AG04450 (cell line): ENCODE results near the gene SOCS2. TPM values are rescaled to one million over a fixed set of nuclear protein-coding genes. Genes with fewer than 3 reads are reported as not detected.

Experiments
- CTCF ChIA-PET: fragments of 300-600, 350-600 bp; formaldehyde crosslinking; extraction: SDS; loops from one replicate; lab custom pipeline; 2022; ENCODE audit warnings: antibody characterized with exemption, inconsistent platforms; lab: Charles Lee
- POLR2A ChIA-PET: fragments of 350-600 bp; formaldehyde crosslinking; extraction: SDS; loops from one replicate; lab custom pipeline; 2021; ENCODE audit warnings: antibody characterized with exemption, inconsistent platforms; lab: Yijun Ruan, JAX
- DNase-seq: peaks from one replicate; pipeline ENCODE4 v3.0.0-alpha.2; 2011; ENCODE audit warnings: low read depth, low spot score
- H3K27ac ChIP-seq: one replicate; pipeline ENCODE4 v1.5.1; 2012; ENCODE audit warnings: low read depth, low read length, control low read depth
- H3K27me3 ChIP-seq: one replicate; pipeline ENCODE4 v1.6.0; 2012; ENCODE audit warnings: low read length; ENCODE audit not compliant: control insufficient read depth, insufficient read depth
- H3K4me3 ChIP-seq: 2 replicates; pipeline ENCODE4 v1.5.1; 2011; ENCODE audit warnings: mild to moderate bottlenecking, low read depth, low read length, control low read depth
- H3K9me3 ChIP-seq: 2 replicates; pipeline ENCODE4 v1.5.1; 2012; ENCODE audit warnings: low read length; ENCODE audit not compliant: control insufficient read depth, insufficient read depth
- polyA plus RNA-seq: library from polyadenylated mRNA; depleted of rRNA; stranded (reverse); fragments of >200 nt; gene quantifications from 2 replicates; pipeline ENCODE4 v1.2.3, GENCODE V29; 2011
- TF ChIP-seq, protein P1 (sequence below): IDR thresholded peaks from 2 replicates; pipeline ENCODE4 v1.5.1; 2011; ENCODE audit warnings: low read depth, low read length, control low read depth, inconsistent platforms

SOCS2 gene
- polyA plus RNA-seq, 1 experiment: 17.6 TPM

DNA sequence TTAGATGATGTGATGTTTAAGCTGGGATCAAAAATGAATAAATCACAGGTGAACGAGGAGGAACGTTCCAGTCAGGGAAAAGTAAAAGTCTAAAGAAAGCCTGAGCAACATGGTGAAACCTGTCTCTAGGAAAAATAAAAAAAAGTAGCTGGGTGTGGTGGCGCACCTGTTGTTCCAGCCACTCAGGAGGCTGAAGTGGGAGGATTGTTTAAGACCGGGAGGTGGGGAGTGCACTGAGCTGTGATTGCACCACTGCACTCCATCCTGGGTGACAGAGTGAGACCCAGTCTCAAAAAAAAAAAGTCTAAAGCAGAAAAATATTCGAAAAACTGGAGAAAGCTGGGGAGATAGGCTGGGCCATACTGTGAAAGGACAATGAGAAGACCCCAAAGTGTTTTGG is 39.2 kb upstream of the SOCS2 start:
- CTCF ChIA-PET: interaction anchor here (1.0 to 1.5 kb wide), 2 partner anchors 31 to 37 kb away, joined by 3 to 4 read pairs; no protein-coding TSS in a partner anchor
- no peak overlapping the region for H3K4me3 ChIP-seq
- no peaks in the 10 kb centered on the region for H3K27me3 ChIP-seq
- no peak for DNase-seq
- no peaks in the 10 kb centered on the region for H3K9me3 ChIP-seq
- TF ChIP-seq, protein P1, sequence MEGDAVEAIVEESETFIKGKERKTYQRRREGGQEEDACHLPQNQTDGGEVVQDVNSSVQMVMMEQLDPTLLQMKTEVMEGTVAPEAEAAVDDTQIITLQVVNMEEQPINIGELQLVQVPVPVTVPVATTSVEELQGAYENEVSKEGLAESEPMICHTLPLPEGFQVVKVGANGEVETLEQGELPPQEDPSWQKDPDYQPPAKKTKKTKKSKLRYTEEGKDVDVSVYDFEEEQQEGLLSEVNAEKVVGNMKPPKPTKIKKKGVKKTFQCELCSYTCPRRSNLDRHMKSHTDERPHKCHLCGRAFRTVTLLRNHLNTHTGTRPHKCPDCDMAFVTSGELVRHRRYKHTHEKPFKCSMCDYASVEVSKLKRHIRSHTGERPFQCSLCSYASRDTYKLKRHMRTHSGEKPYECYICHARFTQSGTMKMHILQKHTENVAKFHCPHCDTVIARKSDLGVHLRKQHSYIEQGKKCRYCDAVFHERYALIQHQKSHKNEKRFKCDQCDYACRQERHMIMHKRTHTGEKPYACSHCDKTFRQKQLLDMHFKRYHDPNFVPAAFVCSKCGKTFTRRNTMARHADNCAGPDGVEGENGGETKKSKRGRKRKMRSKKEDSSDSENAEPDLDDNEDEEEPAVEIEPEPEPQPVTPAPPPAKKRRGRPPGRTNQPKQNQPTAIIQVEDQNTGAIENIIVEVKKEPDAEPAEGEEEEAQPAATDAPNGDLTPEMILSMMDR: no peak
- POLR2A ChIA-PET: no interaction called here
- no peak overlapping the region for H3K27ac ChIP-seq

DNA sequence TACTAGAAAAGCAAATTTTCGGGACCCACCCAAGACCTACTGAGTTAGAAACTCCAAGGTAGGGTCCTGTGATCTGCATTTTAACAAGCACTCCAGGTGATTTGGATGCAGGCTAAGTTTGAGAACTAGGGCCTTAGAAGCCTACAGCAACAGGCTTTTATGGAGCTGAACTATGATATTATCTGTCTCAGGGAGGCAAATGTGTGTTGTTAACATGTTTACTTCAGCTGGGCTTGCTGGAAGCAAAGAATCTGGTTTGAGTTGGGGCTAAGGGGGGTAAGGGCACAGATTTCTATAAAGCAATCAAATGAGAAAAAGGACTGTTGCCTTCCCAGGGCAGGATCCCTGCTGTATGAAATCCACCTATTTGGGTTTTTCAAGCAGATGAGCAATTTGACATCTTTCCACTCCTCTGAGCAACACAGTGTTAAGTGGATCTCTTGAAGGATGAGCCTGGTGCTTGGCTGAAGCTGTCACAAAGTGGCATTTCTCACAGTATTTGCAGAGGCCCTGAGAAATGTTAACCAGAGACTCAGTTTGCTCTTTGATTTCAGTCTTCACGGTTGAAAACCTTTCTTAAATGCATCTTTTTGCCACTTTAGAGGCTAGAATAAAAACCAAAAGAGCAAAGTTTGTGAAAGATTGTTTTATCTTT is 36.2 kb upstream of the SOCS2 start:
- no peaks in the 10 kb centered on the region for H3K9me3 ChIP-seq
- no peak for DNase-seq
- TF ChIP-seq, protein P1: no peak
- H3K4me3 ChIP-seq: no peak overlapping the region
- no peaks in the 10 kb centered on the region for H3K27me3 ChIP-seq
- ChIA-PET CTCF (interaction anchor here (0.8 to 1.8 kb wide), 3 partner anchors 9 to 566 kb away, joined by 4 to 5 read pairs (median 4); no protein-coding TSS in a partner anchor), POLR2A (no interaction called here)
- H3K27ac ChIP-seq: no peak overlapping the region

DNA sequence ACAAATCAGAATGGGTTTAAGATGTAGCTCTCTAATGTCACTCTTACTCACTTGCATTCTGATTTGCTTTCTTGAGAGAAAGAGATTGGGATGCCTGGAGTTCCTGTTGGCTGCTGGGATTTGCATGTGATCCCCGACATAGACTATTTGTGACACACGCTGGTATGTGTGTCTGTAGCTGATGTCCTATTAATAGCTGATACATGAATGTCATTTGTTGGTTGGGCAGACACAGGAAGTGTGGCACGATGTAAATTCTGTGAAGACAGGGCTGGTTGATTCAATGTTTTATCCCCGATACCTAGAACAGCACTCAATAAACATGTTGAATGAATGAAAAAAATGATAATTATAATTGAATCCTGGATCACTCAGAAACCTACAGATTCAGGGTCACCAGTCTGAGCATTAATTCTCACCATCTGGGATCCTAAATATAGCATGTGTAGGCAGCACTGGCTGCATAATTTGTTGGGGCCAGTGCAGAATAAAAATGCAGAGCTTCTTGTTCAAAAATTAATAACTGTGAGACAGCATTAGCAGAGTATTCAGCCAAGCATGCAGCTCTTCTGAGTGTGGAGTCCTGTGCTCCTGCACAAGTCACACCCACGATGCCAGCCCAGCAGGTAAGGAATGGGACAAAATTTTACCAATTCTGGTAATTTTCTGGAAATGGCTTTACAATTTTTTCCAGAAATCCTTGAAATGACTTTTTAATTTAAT is 35.5 kb upstream of the SOCS2 start:
- Histone ChIP-seq H3K27me3 (no peaks in the 10 kb centered on the region), H3K4me3 (no peak overlapping the region), H3K9me3 (no peaks in the 10 kb centered on the region), H3K27ac (no peak overlapping the region)
- TF ChIP-seq, protein P1: no peak
- ChIA-PET CTCF (interaction anchor here (0.8 to 1.8 kb wide), 3 partner anchors 8 to 565 kb away, joined by 4 to 5 read pairs (median 4); no protein-coding TSS in a partner anchor), POLR2A (interaction anchor here (0.7 kb wide), 1 partner anchor 10 kb away, joined by 4 read pairs; no protein-coding TSS in a partner anchor)
- no peak for DNase-seq

DNA sequence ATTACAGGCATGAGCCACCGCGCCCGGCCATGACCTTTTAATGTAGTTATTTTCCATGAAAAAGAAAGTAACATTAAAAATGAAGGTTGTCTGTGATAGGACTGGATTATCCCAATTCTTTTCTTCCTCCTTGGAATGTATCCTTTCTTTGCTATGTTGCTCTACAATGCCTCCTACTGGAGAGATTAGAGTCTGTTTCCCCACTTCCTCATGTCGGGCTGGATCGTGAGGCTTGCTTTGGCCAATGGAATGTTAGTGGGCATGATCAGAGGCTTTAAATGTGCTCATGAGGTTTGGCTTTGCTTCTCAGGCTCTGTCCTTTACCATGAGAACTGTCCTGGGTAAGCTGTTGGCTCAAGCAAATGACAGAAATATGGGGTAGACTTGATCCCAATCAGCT is 34.7 kb upstream of the SOCS2 start:
- Histone ChIP-seq H3K27me3 (no peaks in the 10 kb centered on the region), H3K4me3 (no peak overlapping the region), H3K27ac (no peak overlapping the region), H3K9me3 (no peaks in the 10 kb centered on the region)
- ChIA-PET CTCF (interaction anchor here (1.2 kb wide), 1 partner anchor 564 kb away, joined by 3 read pairs; no protein-coding TSS in a partner anchor), POLR2A (interaction anchor here (0.7 kb wide), 1 partner anchor 11 kb away, joined by 4 read pairs; no protein-coding TSS in a partner anchor)
- TF ChIP-seq, protein P1: no peak
- DNase-seq: no peak

DNA sequence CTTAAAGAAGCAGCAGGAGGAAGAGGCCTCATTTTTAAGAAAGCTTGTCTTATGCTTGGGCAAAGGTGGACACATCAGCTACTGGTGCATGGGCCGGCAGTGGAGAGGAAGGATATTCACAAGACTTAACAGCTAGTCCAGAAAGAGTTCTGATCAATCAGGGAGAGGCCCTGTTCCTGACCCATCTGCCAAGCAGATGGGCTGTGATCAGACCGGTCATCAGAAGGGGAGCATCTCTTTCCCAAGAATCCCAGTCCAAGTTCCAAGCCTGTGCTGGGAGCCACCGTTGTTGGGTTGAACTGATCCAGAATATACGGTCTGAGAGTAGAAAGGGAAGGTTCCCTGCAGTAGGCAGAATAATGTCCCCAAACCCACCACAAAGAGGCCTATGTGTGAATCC is 32.7 kb upstream of the SOCS2 start:
- Histone ChIP-seq H3K27ac (no peak overlapping the region), H3K9me3 (no peaks in the 10 kb centered on the region), H3K4me3 (no peak overlapping the region), H3K27me3 (no peaks in the 10 kb centered on the region)
- ChIA-PET CTCF (no interaction called here), POLR2A (no interaction called here)
- TF ChIP-seq, protein P1: no peak
- DNase-seq: no peak
